GM12874 (cell line): ENCODE data around the gene LAYN.

Source experiments
- CTCF ChIP-seq: IDR thresholded peaks from 2 replicates; pipeline ENCODE4 v1.5.1; 2011; ENCODE audit warnings: low read depth, mild to moderate bottlenecking, control low read depth, low read length, moderate library complexity; ENCODE audit not compliant: insufficient read depth

The LAYN gene

GRCh38 chr11:111531687-111532364 is 8.7 kb upstream of the LAYN start:
- TF ChIP-seq CTCF = no peak

GRCh38 chr11:111532365-111532709 is 8.2 kb upstream of the LAYN start:
- no peak for TF ChIP-seq CTCF

GRCh38 chr11:111535281-111535680 is 5.2 kb upstream of the LAYN start:
- TF ChIP-seq CTCF = no peak

GRCh38 chr11:111537336-111537860 is 3.1 kb upstream of the LAYN start:
- no peak for TF ChIP-seq CTCF

- TF ChIP-seq CTCF = no peak
Observed at GRCh38 chr11:111538407-111539114, 2.0 kb upstream of the LAYN start.

GRCh38 chr11:111539426-111540113 is 950 bp upstream of the LAYN start:
- no peak for TF ChIP-seq CTCF

GRCh38 chr11:111540937-111541253 is 375 bp downstream of the LAYN start:
- no peak for TF ChIP-seq CTCF
